Measurements from ENCODE around the gene PCDHB6.
"Not testable (repeated sequence)": the region's sequence is repeated elsewhere in the genome, so short reads cannot be mapped to it uniquely, and the experiment has no call there.

The PCDHB6 gene

DNA sequence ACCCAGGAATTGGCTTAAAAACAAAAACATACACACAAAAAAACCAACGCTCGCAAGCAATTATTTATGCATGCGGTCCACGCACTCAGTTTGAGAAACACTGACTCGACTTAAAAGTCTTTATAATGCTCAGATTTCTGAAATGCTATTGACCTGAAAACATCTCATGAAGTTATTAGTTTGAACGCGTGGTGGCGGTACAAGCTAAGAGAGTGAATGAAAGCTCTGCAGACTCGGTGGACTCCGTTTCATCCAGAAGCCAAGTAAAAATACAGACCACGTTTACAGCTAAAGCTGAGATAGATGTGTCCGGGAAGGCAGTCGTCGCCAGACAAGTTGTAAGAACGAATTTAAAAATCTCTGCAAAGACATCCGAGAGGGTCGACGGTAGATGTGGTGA lies at the start of gene PCDHB6:
TSS of gene PCDHB6 (plus strand) at position 246 of the 400 bp plus-strand sequence. CDS start 201 bp downstream, outside the sequence.
- H3K4me3 ChIP-seq (ENCODE audit: low read depth, low read length): no peak within 1 kb of the TSS
- TF ChIP-seq CTCF (IDR thresholded peaks at IDR 0.05; ENCODE audit: borderline replicate concordance, insufficient read depth, low read depth, low read length): no peak

DNA sequence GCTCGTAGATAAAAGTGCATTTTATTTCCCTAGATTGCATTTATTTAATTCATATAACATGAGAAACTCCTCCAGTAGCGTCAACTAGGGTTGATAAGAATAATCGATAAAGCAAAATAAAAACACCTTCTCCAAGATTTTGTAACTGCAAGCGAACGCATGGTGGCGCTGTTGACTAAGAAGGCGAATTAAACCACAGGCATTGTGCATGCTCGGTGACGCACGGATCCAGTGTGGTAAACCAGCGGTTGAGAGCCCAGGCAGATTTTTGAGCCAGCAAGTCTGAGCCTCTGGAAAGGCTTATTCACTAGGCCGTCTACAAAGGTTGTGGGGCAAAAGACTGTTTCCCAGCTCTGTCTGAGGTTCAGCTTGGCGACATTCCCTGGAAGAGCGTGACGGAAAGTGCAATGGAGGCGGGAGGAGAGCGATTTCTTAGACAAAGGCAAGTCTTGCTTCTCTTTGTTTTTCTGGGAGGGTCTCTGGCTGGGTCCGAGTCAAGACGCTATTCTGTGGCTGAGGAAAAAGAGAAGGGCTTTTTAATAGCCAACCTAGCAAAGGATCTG lies 49.5 kb upstream of the PCDHB6 start, which contains the start of gene PCDHB3:
TSS of gene PCDHB3 (plus strand) at position 231 of the 563 bp plus-strand sequence. CDS start at position 408, 177 bp downstream.
- no peak within 1 kb of the TSS for H3K4me3 ChIP-seq (ENCODE audit: low read depth, low read length)
- 0 out of 2 replicates have a peak, but pooled peaks have one; percentile 5 for TF ChIP-seq CTCF (IDR thresholded peaks at IDR 0.05; ENCODE audit: borderline replicate concordance, insufficient read depth, low read depth, low read length)

GRCh38 chr5:141101059-141101458 lies 48.8 kb upstream of the PCDHB6 start:
- TF ChIP-seq CTCF (IDR thresholded peaks at IDR 0.05; ENCODE audit: borderline replicate concordance, insufficient read depth, low read depth, low read length): no peak
- no peak overlapping the region for H3K4me3 ChIP-seq (ENCODE audit: low read depth, low read length)

GRCh38 chr5:141102070-141102469 lies 47.8 kb upstream of the PCDHB6 start:
- not testable (repeated sequence) for H3K4me3 ChIP-seq (ENCODE audit: low read depth, low read length)

- not testable (repeated sequence) for H3K4me3 ChIP-seq (ENCODE audit: low read depth, low read length)
Observed at GRCh38 chr5:141102471-141102870, 47.4 kb upstream of the PCDHB6 start.

- no peak for TF ChIP-seq CTCF (IDR thresholded peaks at IDR 0.05; ENCODE audit: borderline replicate concordance, insufficient read depth, low read depth, low read length)
- no peak overlapping the region for H3K4me3 ChIP-seq (ENCODE audit: low read depth, low read length)
Observed at GRCh38 chr5:141105350-141105749, 44.5 kb upstream of the PCDHB6 start.

GRCh38 chr5:141119250-141119649 lies 30.6 kb upstream of the PCDHB6 start:
- no peak overlapping the region for H3K4me3 ChIP-seq (ENCODE audit: low read depth, low read length)
- TF ChIP-seq CTCF (IDR thresholded peaks at IDR 0.05; ENCODE audit: borderline replicate concordance, insufficient read depth, low read depth, low read length): no peak

GRCh38 chr5:141121563-141121962 lies 28.3 kb upstream of the PCDHB6 start, which contains the start of gene PCDHB4:
Gene PCDHB4, plus strand, starts transcription at chr5:141121818. Its CDS starts 181 bp downstream, at chr5:141121999.
- no peak within 1 kb of the TSS for H3K4me3 ChIP-seq (ENCODE audit: low read depth, low read length)
- 0 out of 2 replicates have a peak, but pooled peaks have one; percentile 4 for TF ChIP-seq CTCF (IDR thresholded peaks at IDR 0.05; ENCODE audit: borderline replicate concordance, insufficient read depth, low read depth, low read length)
